ENCODE measurements around the gene ESPNL.

The ESPNL gene

DNA sequence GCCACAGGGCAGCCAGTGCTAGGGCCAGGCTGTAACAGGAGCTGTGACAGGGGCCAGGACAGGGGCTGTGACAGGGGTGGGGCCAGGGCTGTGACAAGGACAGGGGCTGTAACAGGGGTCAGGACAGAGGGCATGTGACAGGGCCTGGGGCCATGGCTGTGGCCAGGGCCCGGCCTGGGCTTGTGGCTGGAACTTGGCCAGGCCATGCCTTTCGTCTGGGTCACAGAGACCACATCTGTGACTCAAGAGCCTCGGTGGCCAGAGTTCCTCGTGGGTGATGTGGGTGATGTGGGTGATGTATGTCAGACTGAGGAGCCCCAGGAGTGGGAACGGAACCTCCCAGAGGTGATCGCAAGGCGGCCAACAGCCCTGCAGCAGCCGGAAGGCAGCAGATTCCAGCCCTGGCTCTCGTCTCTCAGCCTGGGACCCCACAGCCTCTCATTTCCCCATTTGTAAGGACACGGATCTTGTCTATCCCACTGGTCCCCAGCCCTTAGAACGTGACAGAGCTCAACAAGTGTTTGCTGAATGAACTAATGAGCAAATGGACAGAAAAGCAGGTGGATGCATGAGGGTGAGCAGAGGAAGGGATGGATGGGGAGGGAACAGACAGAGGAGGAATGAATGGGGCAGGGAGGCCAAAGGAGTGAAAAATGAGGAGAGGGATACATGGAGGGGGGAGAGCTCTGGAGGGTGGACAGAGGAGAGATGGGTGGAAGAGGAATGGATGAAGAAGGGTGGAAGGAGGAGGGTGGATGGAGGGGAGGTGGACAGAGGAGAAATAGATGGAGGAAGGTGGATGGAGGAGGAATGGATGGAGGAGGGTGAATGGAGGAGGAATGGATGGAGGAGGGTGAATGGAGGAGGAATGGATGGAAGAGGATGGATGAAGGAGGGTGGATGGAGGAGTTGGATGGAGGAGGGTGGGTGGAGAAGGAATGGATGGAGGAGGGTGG is 17.3 kb downstream of the ESPNL start:
- no peak for DNase-seq

DNA sequence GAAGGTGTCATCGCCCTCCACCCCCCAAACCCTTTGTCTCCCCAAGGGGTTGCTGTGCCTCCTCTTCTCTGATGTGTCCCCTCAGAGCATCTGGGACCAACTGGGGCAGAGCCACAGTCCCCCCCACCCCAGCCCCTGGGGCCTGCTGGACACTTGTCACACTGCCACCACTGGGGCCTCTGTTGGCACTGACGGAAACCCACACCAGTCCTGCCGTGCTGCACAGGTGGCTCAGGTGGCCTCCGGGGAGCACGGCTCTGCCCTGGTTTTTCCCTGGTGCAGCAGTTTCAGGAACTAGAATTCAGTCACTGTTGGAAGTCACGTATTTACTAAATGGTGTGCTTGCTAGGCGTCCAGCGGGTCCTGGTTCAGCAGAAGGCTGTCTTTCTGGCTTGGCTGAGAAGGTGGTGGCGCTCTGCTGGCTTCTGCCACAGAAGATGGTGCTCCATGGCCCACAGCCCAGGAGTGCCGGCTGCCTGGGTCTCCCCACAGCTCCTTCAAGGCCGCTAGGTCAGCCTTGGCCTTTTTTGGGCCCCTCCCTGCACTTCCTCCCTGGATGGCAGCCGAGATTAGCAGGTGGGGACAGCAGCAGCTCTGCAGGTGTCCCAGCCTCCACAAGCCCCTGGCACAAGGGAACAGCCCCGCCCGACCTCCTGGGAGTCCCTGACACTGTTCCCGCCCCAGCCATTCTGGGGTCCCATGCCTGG is 19.8 kb downstream of the ESPNL start:
- DNase-seq: no peak

DNA sequence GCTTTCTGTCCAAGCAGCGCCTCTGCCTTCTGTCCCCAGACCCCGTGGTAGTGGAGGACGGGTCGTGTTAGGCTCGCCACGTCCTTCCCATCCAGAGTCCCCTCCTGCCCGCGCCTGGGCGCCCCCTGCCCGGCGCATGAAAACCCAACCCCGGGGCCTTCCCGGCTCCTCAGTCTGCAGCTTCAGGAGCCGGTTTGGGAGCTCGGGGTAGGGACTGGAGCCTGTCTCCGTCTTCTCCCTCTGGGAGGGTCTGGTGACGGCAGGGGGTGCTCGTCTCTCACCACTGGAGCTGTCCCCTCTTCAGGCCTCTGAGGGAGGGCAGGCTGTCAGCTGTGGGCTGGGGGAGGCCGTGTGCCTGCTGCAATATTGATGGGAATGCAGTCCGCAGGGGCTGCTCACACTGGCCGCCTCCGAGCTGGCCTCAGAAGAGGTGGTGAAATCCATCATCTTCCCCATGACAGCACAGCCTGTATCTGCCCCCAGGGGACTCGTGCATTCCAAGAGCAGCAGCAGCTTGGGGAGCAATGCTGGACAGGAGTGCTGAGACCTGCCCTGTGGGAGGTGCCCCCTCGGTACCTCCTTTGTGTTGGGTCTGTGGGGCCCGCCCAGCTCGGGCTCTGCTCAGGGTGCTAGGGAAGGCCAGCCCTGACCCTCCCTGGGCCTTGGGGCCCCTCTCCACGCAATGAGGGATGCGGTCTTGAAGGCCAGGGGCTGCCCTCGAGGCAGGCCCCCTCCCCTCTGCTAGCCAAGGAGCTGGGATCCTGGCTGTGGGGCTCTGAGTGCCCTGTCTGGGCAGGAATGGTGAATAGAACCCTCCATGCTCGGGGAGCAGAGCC is 20.5 kb downstream of the ESPNL start:
- no peak for DNase-seq

DNA sequence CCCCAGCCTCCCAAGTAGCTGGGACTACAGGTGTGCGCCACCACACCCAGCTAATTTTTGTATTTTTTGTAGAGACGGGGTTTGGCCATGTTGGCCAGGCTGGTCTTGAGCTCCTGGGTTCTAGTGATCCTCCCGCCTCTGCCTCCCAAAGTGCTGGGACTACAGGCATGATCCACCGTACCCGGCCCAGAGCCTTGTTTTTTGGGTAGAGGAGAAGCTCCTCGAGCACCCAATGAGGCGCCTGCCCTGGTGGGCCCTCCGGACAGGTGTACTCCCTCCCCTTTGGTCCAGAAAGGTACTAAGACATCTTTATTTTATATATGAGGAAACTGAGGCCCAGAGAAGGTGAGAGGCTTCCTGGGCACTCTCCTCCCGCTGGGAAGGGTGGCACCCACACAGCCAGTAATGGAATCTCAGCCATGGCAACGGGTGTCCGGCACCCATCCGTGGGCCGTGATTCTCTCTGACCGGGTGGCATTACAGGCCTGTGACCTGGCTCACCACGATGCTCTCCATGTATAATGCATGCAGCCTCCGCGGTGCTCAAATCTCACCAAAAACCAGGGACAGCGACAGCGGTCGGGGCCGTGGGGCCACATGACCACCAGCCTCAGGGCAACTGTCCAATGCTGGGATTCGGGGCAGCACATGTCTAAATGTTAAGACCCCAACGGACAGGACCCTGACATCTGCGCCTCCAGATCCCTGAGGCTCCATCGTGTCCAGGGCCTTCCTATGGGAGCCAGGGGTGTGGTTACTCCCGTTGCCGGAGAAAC is 21.6 kb downstream of the ESPNL start:
- DNase-seq: no peak

DNA sequence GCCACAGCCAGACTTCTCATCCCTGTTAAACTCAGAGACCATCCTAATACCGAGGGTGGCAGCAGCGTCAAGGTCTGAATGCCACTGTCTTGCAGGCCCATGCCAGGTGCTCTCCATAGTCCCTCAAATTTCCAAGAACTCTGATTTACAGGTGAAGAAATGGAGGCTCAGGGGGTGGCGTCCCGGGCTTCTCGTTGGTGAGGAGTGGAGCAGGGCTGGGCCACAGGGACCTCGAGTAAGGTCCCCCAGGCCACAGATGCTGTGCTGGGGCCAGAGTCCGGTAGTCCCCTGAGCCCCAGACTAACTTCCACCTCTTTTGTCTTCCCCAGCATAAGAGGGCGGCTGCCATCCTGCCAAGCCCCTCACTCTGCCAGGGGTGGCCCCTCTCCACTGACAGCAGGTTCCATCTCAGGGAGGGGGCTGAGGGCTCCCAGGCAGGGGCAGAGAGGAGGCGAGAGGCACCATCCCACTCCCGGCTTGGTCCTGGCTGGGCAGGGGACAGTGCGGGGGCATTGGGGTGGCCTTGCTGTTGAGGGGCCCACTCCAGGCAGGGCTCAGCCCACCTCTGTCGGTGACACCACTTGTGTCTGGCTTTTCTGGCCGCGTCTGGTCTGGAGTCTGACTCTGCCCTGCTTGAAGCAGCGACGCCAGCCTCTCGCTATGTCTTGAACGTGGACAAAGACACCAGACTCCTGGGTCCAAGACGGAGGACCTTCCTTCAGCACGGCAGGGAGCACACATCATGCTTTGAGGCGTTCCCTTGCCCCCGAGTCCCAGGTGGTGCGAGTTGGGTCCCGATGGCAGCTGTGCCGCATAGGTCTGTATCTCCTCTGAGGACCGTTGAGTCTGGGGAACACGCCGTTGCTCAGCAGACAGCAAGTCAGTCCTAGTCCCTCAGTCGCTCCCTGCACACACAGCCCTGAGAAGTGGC is 22.4 kb downstream of the ESPNL start:
- DNase-seq: no peak

DNA sequence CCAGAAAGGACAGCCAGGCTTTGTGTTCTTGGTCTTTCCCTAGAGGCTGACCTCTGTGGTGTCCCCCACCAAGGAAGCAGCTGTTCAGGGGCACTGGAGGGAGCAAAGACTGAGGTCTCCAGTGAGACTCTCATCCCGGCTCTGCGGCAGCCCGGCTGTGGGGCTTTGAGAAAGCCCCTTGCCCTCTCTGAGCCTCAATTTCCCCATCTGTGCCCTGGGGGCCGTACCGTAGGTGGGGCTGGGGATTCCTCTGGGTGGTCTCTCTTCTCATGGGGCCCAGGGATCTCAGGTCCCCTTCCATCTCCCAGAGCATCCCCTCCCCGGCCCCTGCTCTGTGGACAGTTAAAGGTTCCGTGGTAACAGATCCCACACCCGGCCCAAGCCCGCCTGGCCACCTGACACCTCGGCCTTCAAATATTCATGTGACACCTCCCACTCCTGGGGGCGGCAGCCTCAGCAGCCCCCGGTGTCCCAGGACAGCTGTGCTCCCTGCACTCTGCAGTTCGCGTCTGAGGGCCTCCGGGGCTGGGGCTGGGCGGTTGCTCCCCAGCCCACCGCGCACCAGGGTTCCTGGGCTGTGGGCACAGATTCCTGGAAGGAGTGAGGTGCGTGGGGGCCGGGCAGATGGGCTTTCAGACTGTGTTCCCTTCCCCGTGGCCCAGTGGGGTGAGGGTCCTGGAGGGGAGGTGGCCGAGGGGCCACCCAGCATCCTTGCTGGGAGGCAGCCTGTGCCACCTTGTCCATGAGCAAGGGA is 23.3 kb downstream of the ESPNL start:
- no peak for DNase-seq

DNA sequence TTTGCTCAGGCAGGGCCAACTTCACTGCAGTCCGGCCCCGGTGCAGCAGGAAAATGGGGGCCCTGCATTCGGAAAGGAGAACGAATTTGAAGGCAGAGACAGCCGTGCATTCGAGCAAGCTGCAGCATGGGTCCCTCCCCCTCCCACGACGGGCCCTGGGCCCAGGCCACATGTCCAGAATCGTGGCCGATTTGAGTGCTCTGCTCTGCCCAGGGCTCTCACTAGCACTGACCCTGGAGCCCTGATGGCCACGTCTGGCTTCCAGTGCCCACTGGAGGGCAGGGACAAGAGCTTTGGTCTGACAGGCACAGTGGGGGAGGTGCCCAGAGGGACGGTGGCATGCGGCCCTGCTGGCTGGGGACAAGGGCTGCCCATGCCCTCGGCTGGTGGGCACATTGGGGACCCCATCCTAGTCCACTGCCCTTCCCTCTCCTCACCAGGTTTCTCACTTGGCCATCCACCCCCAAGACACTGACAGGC is 23.9 kb downstream of the ESPNL start:
- DNase-seq: no peak

DNA sequence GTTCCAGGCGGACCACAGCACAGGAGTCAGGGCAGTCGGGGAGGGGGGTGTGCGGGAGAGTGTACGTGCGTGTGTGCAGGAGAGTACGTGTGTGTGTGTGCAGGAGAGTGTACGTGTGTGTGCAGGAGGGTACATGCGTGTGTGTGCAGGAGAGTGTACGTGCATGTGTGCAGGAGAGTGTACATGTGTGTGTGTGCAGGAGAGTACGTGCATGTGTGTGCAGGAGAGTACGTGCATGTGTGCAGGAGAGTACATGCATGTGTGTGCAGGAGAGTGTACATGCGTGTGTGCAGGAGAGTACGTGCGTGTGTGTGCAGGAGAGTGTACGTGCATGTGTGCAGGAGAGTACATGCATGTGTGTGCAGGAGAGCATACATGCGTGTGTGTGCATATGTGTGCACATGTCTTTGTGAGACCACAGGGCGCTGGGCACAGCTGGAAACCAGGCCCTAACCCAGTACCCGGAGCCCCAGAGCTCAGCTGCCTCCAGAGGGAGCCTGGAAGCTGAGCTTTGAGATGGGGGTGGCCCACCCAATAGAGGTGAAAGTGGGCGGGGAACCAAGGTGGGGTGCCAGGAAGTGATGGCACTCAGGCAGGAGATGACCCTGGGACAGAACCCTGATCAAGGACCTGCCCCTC is 24.5 kb downstream of the ESPNL start:
- no peak for DNase-seq

DNA sequence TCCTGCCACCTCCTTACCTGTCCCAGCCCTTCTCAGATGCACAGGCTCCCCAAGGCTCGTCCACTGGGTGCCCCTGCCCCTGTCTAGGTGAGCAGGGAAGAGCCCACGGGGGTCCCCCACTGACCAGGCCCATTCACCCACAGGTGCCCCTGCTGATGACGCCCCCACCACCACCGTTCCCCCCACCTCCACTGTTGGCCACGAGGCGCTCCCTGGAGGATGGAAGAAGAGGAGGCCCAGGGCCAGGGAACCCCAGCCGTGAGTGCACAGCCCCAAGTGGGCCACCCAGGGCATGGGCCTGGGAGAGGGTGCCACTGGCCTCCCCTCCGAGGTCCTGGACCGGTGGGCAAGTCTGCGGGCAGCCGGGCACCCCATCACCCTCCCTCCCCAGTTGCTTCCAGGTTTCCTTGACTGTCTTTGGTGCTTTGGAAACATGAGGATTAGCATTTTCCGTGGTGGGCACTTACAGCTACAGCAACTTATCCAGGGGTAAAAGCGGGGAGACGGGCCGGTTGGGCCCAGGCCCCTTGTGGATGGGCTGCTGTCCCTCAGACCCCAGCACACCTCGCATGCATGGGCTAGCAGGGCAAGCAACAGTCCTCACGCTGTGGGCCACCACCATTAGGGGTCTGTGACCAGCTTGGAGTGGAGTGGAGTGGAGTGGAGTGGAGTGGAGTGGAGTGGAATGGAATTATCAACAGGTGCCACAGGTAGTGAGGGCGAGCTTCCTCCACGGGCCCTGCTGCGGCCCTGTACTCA is 25.2 kb downstream of the ESPNL start:
- DNase-seq: no peak

DNA sequence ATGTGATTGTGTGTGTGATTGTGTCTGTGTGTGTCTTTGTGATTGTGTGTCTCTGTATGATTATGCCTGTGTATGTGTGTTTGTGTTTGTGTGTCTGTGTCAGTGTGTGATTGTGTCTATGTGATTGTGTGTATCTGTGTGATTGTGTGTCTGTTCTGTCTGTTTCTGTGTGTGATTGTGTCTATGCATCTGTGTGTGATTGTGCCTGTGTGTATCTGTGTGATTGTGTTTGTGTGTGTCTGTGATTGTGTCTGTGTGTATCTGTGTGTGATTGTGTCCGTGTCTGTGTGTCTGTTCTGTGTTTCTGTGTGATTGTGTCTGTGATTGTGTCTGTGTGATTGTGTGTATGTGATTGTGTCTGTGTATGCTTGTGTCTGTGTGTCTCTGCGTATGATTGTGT is 26.2 kb downstream of the ESPNL start:
- DNase-seq: no peak

DNA sequence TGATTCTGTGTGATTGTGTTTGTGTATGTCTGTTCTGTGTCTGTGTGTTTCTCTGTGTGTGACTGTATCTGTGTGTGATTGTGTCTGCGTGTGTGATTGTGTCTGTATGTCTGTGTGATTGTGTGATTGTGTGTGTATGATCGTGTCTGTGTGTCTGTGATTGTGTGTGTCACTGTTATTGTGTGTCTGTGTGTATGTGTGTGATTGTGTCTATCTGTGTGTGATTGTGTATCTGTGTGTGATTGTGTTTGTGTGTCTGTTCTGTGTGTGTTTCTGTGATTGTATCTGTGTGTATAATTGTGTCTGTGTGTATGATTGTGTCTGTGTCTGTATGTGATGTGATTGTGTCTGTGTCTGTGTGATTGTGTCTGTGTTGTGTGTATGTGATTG is 26.6 kb downstream of the ESPNL start:
- no peak for DNase-seq

DNA sequence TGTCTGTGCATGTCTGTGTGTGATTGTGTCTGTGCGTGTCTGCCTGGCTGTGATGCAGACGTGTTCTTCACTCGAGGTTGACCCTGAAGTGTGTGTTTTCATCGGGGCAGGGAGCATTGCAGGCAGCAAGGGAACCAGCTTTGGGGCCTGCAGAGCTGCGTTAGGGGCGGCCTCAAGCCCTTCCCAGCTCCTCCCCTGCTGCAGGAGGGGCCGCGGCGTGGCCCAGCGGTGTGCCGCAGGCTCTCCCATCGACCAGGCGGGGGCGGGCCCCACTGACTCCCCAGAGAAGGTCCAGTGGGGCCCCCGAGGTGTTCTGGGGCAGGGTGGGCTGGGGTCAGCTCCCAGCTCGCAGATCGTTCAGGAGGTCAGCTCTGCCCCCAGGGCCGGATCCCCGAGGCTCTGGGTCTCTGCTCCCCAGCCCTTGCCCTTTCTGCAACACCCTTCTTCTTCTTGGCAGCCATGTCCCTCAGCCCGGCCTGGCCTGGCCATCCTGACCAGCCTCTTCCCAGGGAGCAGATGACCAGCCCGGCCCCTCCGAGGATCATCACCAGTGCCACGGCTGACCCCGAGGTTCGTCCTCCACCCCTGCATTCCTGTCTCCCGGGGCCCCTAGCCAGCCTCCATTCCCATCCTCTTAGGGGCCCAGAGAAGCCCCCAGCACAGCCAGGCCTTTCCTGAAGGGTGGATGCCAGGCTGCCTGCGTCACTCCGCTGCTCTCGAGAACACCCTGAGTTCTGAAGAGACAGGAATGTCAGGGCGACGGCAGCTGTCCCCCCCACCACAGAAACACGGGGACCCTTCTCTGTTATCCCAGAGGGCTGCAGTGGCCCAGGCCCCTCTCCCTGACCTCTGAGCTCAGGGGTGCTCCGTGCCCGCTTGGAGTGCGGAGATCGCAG is 27.3 kb downstream of the ESPNL start:
- no peak for DNase-seq

DNA sequence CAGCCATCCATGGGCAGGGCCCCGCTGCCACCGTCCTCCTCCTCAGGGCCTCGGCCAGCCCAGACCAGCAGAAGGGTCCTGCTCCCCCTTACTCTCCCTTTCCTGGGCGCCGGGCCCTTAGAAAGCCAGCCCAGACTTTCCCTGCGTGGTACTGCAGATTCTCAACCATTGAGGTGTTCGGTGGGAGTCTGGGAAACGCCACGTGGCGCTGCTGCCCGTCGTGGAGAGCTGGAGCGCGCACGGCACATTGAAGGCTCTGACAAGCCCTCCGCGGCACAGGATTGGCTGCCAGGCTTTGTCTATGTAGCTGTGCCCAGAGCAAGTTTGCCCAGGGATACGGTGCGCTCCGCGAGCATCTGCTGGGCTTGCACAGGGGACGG is 27.9 kb downstream of the ESPNL start:
- DNase-seq: no peak

DNA sequence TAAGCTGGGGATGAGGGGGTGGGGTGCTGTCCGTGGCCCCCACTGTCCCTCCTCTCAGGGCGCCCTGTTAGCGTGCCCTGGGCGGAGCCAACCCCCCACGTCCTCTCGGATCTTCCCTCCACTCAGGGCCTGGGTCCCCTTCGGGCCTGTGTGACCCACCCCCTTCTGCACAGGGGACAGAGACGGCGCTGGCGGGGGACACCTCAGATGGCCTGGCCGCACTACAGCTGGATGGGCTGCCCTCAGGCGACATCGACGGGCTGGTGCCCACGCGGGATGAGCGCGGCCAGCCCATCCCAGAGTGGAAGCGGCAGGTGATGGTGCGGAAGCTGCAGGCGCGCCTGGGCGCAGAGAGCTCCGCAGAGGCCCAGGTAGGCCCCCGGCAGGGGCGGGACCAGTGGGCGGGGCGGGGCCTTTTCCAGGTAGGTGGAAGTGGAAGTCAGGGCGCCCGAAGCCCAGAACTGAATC is 28.4 kb downstream of the ESPNL start:
- no peak for DNase-seq

DNA sequence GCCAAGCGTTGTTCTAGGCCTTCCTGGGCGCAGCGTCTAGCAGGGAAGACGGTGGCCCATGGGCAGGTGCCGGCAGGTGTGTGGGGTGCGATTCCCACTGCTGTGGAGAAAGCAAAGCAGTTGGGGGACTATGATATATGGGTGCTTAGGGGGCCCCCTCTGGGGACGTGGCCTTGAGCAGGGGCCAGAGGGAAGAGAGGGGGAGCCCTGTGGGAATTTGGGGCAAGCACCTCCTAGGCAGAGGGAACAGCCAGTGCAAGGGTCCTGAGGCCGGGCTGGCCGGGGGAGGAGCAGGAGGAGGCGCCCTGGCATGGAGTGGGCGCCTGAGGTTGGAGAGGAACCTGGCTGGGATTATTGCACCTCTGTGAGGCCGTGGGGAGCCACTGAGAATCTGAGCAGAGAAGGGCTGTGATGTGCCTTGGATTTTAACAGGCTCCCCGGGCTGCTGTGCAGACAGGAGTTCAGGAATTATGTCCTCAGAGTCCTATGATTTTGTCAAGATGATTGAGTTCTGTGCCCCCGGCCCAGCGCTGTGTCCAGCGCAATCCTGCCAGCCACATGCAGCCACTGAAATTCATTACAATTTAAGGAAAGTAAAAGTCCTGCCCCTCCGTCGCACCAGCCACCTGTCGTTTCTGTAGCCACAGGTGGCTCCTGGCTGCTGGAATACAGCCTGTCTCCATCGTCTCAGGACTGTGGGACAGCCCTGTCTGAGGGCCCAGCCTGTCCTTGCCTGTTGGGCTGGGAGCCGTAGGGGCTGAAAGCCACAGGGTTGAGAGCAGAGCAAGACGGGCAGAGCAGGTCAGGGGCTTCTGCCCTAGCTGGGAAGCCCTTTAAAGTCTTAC is 29.2 kb downstream of the ESPNL start:
- DNase-seq: no peak

DNA sequence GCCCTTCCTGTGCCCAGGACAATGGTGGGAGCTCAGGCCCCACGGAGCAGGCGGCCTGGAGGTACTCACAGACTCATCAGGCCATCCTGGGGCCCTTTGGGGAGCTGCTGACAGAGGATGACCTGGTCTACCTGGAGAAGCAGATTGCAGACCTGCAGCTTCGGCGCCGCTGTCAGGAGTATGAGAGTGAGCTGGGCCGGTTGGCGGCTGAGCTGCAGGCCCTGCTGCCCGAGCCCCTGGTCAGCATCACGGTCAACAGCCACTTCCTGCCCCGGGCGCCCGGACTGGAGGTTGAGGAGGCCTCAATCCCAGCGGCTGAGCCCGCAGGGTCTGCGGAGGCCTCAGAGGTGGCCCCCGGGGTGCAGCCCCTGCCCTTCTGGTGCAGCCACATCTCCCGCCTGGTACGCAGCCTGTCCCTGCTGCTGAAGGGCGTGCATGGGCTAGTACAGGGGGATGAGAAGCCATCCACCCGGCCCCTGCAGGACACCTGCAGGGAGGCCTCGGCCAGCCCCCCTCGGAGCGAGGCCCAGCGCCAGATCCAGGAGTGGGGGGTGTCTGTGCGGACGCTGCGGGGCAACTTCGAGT is 30.1 kb downstream of the ESPNL start:
- no peak for DNase-seq

All from GOT3 (cell line).